Retina (tissue), 1 donor: Measurements from ENCODE around the gene ZDBF2.
"Not testable (repeated sequence)": the region's sequence is repeated elsewhere in the genome, so short reads cannot be mapped to it uniquely, and the experiment has no call there.

Experiments used
- DNase-seq: peaks from one replicate; pipeline ENCODE4 v3.0.0-alpha.2; 2016

The ZDBF2 gene

GRCh38 chr2:206259376-206260187, 14.9 kb upstream of the ZDBF2 start:
- no peak for DNase-seq

GRCh38 chr2:206260188-206261012, 14.1 kb upstream of the ZDBF2 start:
- no peak for DNase-seq

GRCh38 chr2:206263959-206264603, 10.4 kb upstream of the ZDBF2 start:
- DNase-seq = no peak

- DNase-seq = no peak
Observed at GRCh38 chr2:206266130-206267125, 8.0 kb upstream of the ZDBF2 start.

GRCh38 chr2:206267567-206267966, 6.9 kb upstream of the ZDBF2 start:
- no peak for DNase-seq

- no peak for DNase-seq
Observed at GRCh38 chr2:206271065-206271464, 3.4 kb upstream of the ZDBF2 start.

- DNase-seq = no peak
Observed at GRCh38 chr2:206273905-206274304, 558 bp upstream of the ZDBF2 start.

- peak; percentile 74 for DNase-seq
Observed at GRCh38 chr2:206275312-206276055, 1.0 kb downstream of the ZDBF2 start.

- DNase-seq = no peak
Observed at GRCh38 chr2:206276169-206276942, 1.9 kb downstream of the ZDBF2 start.

- DNase-seq = no peak
Observed at GRCh38 chr2:206277503-206277902, 3.0 kb downstream of the ZDBF2 start.

- no peak for DNase-seq
Observed at GRCh38 chr2:206282746-206283145, 8.3 kb downstream of the ZDBF2 start.

- DNase-seq = no peak
Observed at GRCh38 chr2:206287197-206287596, 12.7 kb downstream of the ZDBF2 start.

- no peak for DNase-seq
Observed at GRCh38 chr2:206289391-206289790, 14.9 kb downstream of the ZDBF2 start.

- no peak for DNase-seq
Observed at GRCh38 chr2:206296128-206296527, 21.7 kb downstream of the ZDBF2 start.

GRCh38 chr2:206299608-206300007, 25.1 kb downstream of the ZDBF2 start:
- DNase-seq = not testable (repeated sequence)

- DNase-seq = no peak
Observed at GRCh38 chr2:206305523-206306245, 31.2 kb downstream of the ZDBF2 start.

- DNase-seq = no peak
Observed at GRCh38 chr2:206311026-206311425, 36.6 kb downstream of the ZDBF2 start.

GRCh38 chr2:206316141-206316540, 41.7 kb downstream of the ZDBF2 start:
- no peak for DNase-seq

- no peak for DNase-seq
Observed at GRCh38 chr2:206323033-206323432, 48.6 kb downstream of the ZDBF2 start.

GRCh38 chr2:206323486-206323885, 49.0 kb downstream of the ZDBF2 start:
- DNase-seq = no peak
